HepG2 (cell line): ENCODE data around the gene AMBRA1. TPM values are rescaled to one million over a fixed set of nuclear protein-coding genes. Genes with fewer than 3 reads are reported as not detected.

Experiments used
- ATAC-seq: fragments of 200-7000 bp; cut with Tn5 transposase; 3 replicates; pipeline ENCODE4 v1.9.1; 2020; ENCODE audit warnings: mild to moderate bottlenecking, moderate library complexity
- BruUV-seq: library from RNA; stranded (reverse); fragments of 400-500 nt; replicated peaks from 2 replicates; lab custom pipeline; 2021; lab: Mats Ljungman, UMichigan
- CTCF ChIA-PET: fragments of 300-600 bp; formaldehyde crosslinking; extraction: SDS; loops from one replicate; lab custom pipeline; 2021; ENCODE audit warnings: low total read pairs, inconsistent platforms, low intra/inter-chr PET ratio; lab: Yijun Ruan, JAX
- POLR2A ChIA-PET: fragments of 350-600 bp; sonication (Branson Sonifier 250); formaldehyde crosslinking; loops from one replicate; lab custom pipeline; 2020; ENCODE audit warnings: antibody characterized with exemption, inconsistent platforms; lab: Yijun Ruan, JAX
- DNase-seq: peaks from one replicate; pipeline ENCODE4 v3.0.0-alpha.2; 2015; ENCODE audit warnings: low spot score
- FAIRE-seq: peaks from 3 replicates; lab custom pipeline; 2011; peaks lifted over from hg19 to GRCh38; lab: Jason Lieb, UNC
- H2AFZ ChIP-seq: one replicate; pipeline ENCODE4 v1.6.1; 2011; ENCODE audit warnings: low read length, inconsistent platforms
- H3K27ac ChIP-seq: fragments of 300-600 bp; 3 replicates; pipeline ENCODE4 v1.8.0; 2011; ENCODE audit warnings: mixed run types, mild to moderate bottlenecking, mixed read lengths, low read length, inconsistent platforms; ENCODE audit not compliant: insufficient read depth; ENCODE audit errors: extremely low read length
- H3K27me3 ChIP-seq, 2 experiments: fragments of 200-600 bp in 1 of 2; 2 replicates in 1 of 2; 3 replicates in 1 of 2; pipeline versions ENCODE4 v1.6.0 to v1.8.0; 2011; ENCODE audit warnings: low read length in 2 of 2, mild to moderate bottlenecking in 2 of 2, moderate library complexity in 2 of 2, inconsistent platforms in 1 of 2; ENCODE audit not compliant: insufficient read depth in 2 of 2, control insufficient read depth in 1 of 2
- H3K36me3 ChIP-seq, 2 experiments: fragments of 200-600 bp in 1 of 2; replicated peaks in 1 of 2; 2 replicates in 1 of 2; 3 replicates in 1 of 2; pipeline versions ENCODE4 v1.5.1 to v1.8.0; 2011; ENCODE audit warnings: low read length in 2 of 2, inconsistent platforms in 1 of 2; ENCODE audit not compliant: insufficient read depth in 2 of 2, control insufficient read depth in 1 of 2
- H3K4me1 ChIP-seq: 2 replicates; pipeline ENCODE4 v1.5.1; 2012; ENCODE audit warnings: low read length, inconsistent platforms; ENCODE audit not compliant: insufficient read depth
- H3K4me2 ChIP-seq: 2 replicates; pipeline ENCODE4 v1.6.0; 2011; ENCODE audit warnings: low read depth, low read length, inconsistent platforms
- H3K4me3 ChIP-seq, 3 experiments: fragments of 200-600 bp in 1 of 3; sonication (generic), shearing (Covaris generic) in 1 of 3; replicated peaks in 1 of 3; 2 replicates each; pipeline ENCODE4 v1.5.1; 2011 to 2016; ENCODE audit warnings: low read length in 3 of 3, inconsistent platforms in 2 of 3, low read depth in 2 of 3, mild to moderate bottlenecking in 2 of 3, control low read depth in 1 of 3, mixed read lengths in 1 of 3; ENCODE audit not compliant: insufficient read depth in 1 of 3
- H3K79me2 ChIP-seq: one replicate; pipeline ENCODE4 v1.6.1; 2011; ENCODE audit warnings: low read length, inconsistent platforms; ENCODE audit not compliant: insufficient read depth
- H3K9ac ChIP-seq: 2 replicates; pipeline ENCODE4 v1.6.0; 2011; ENCODE audit warnings: mild to moderate bottlenecking, low read depth, low read length, inconsistent platforms; ENCODE audit not compliant: insufficient read depth
- H3K9me3 ChIP-seq: 2 replicates; pipeline ENCODE4 v1.5.1; 2012; ENCODE audit warnings: mild to moderate bottlenecking, low read length
- H4K20me1 ChIP-seq: 2 replicates; pipeline ENCODE4 v1.6.0; 2011; ENCODE audit warnings: inconsistent platforms, mild to moderate bottlenecking, low read length, moderate library complexity; ENCODE audit not compliant: insufficient read depth
- FOSL2 ChIP-seq: sonication (generic); formaldehyde crosslinking; IDR thresholded peaks from 2 replicates; pipeline ENCODE4 v1.4.0; 2020; ENCODE audit warnings: missing genetic modification reagents
- GFI1 ChIP-seq: sonication (generic); formaldehyde crosslinking; IDR thresholded peaks from 2 replicates; pipeline ENCODE4 v1.5.0; 2020; ENCODE audit warnings: missing genetic modification reagents, mild to moderate bottlenecking, borderline replicate concordance
- HOXA7 ChIP-seq: sonication (generic); formaldehyde crosslinking; IDR thresholded peaks from 2 replicates; pipeline ENCODE4 v1.8.1; 2022; ENCODE audit warnings: mild to moderate bottlenecking, missing genetic modification reagents, moderate library complexity
- KDM4B ChIP-seq: sonication (generic); formaldehyde crosslinking; IDR thresholded peaks from 2 replicates; pipeline ENCODE4 v1.4.0; 2020; ENCODE audit warnings: missing genetic modification reagents
- NRL ChIP-seq: sonication (generic); formaldehyde crosslinking; IDR thresholded peaks from 2 replicates; pipeline ENCODE4 v1.5.0; 2020; ENCODE audit warnings: missing genetic modification reagents, mild to moderate bottlenecking, moderate library complexity, borderline replicate concordance
- PAX8 ChIP-seq: sonication (generic); formaldehyde crosslinking; IDR thresholded peaks from 2 replicates; pipeline ENCODE4 v1.8.0; 2022; ENCODE audit warnings: mild to moderate bottlenecking, missing genetic modification reagents, borderline replicate concordance
- POLR2G ChIP-seq: fragments of 200-400 bp; formaldehyde crosslinking; IDR thresholded peaks from 2 replicates; pipeline ENCODE4 v1.6.1; 2018; ENCODE audit warnings: mild to moderate bottlenecking, low read depth, low read length, moderate library complexity
- ZNF609 ChIP-seq: sonication (generic); formaldehyde crosslinking; IDR thresholded peaks from 2 replicates; pipeline ENCODE4 v1.4.0; 2020; ENCODE audit warnings: mild to moderate bottlenecking, missing genetic modification reagents, borderline replicate concordance
- in situ Hi-C: cut with HindIII; loops from 2 replicates; pipeline ENCODE4 v1.10.0; 2017; ENCODE audit warnings: low pct_unique_long_range_greater_than_20kb; ENCODE audit not compliant: extremely low pct_ligation_motif_present
- intact Hi-C: fragments of 100-400 bp; cut with micrococcal nuclease; formaldehyde crosslinking; loops from one replicate; pipeline ENCODE4 v1.10.0; 2022; ENCODE audit not compliant: unreplicated experiment
- polyA plus RNA-seq, 8 experiments: library from polyadenylated mRNA; depleted of rRNA in 3 of 8; stranded (reverse) in 7 of 8; unstranded in 1 of 8; fragments of >200 nt; fragmentation: Illumina TruSeq in 4 of 8; extraction: Trizol in 4 of 8; gene quantifications; 2 replicates each; pipeline versions ENCODE4 v1.2.1 to v1.2.3, GENCODE V29; 2011 to 2016; ENCODE audit warnings: low read depth in 4 of 8, missing spikeins in 1 of 8, mixed read lengths in 1 of 8; ENCODE audit not compliant: insufficient read depth in 1 of 8
- total RNA-seq, 5 experiments: library from RNA; depleted of rRNA; stranded (reverse); fragments of >200 nt; fragmentation: Illumina TruSeq; extraction: Trizol; gene quantifications; 2 replicates each; pipeline ENCODE4 v1.2.3, GENCODE V29; 2016; ENCODE audit warnings: low read depth in 1 of 5

The AMBRA1 gene
- total and polyA plus RNA-seq, 2 of the 13 experiments (the other 11 are each of a cell fraction or from before 2014, with no cell fraction given) = 15.7 to 26.0 TPM

- no peak for ATAC-seq
- ChIA-PET POLR2A (no interaction called here), CTCF (no interaction called here)
- no peak overlapping the region for H3K4me3 ChIP-seq
- peaks cover 36% of the 10 kb centered on the region for H4K20me1 ChIP-seq
- peaks cover 0 to 15% of the 10 kb centered on the region in 2 experiments; a peak in 2 of 5 replicates for H3K36me3 ChIP-seq
- H2AFZ ChIP-seq = no peak overlapping the region
- no peaks in the 10 kb centered on the region for H3K27me3 ChIP-seq
- FAIRE-seq = no peak
- H3K79me2 ChIP-seq = peaks cover 15% of the 10 kb centered on the region
- H3K27ac ChIP-seq = no peak overlapping the region
- DNase-seq = no peak
- no peak overlapping the region for H3K4me2 ChIP-seq
- intact Hi-C loops = no loop called here
- in situ Hi-C loops = no loop called here
- peaks cover 14% of the 10 kb centered on the region for H3K4me1 ChIP-seq
- H3K9me3 ChIP-seq = no peaks in the 10 kb centered on the region
- no TSS peak for BruUV-seq
- TF ChIP-seq HOXA7 (CRISPR knock-in tag) (no peak), POLR2G (no peak), ZNF609 (CRISPR knock-in tag) (no peak), PAX8 (CRISPR knock-in tag) (no peak), NRL (no peak), GFI1 (no peak), FOSL2 (CRISPR knock-in tag) (no peak), KDM4B (CRISPR knock-in tag) (no peak)
- H3K9ac ChIP-seq = no peak overlapping the region
Measured at GRCh38 chr11:46451759-46452158, 142.1 kb downstream of the AMBRA1 start.
